Measurements from ENCODE around the gene BEX3. TPM values are rescaled to one million over a fixed set of nuclear protein-coding genes. Genes with fewer than 3 reads are reported as not detected.
A peak's percentile ranks its signal among the peaks of the same experiment; 100 is the strongest.
"Not testable (repeated sequence)": the region's sequence is repeated elsewhere in the genome, so short reads cannot be mapped to it uniquely, and the experiment has no call there.

The BEX3 gene
- total and polyA plus RNA-seq, 2 experiments from 2014 or later, result 1,502 to 2,284 TPM

DNA sequence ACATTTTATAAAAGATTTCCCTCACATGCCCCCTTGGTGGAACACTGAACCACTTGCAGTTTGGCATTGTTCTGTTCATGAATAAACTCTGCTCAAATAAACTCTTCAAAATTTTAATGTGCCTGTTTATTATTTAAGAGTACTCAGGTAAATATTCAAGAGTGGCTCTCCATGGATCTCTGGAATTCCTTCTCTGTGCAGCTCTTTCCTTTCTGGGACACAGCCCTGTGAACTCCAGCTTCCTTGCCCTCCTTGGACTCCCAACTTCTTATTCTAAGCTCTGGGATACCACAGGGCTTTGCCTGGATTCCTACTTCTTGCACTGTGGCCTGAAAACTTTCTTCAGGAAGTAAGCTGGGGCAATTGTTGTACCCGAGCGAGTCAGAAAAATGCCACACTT lies 8.3 kb downstream of the BEX3 start:
- Histone ChIP-seq H3K4me1 (ENCODE audit: low read depth) (peaks cover 2% of the 10 kb centered on the region), H3K4me3 (no peak overlapping the region), H3K27ac (no peak overlapping the region), H3K9me3 (ENCODE audit: low read depth) (no peaks in the 10 kb centered on the region), H3K36me3 (no peaks in the 10 kb centered on the region), H3K27me3 (no peaks in the 10 kb centered on the region)
- DNase-seq (ENCODE audit: low read depth in 1 of 2, low spot score in 1 of 2), result no peak
- TF ChIP-seq, protein P1, sequence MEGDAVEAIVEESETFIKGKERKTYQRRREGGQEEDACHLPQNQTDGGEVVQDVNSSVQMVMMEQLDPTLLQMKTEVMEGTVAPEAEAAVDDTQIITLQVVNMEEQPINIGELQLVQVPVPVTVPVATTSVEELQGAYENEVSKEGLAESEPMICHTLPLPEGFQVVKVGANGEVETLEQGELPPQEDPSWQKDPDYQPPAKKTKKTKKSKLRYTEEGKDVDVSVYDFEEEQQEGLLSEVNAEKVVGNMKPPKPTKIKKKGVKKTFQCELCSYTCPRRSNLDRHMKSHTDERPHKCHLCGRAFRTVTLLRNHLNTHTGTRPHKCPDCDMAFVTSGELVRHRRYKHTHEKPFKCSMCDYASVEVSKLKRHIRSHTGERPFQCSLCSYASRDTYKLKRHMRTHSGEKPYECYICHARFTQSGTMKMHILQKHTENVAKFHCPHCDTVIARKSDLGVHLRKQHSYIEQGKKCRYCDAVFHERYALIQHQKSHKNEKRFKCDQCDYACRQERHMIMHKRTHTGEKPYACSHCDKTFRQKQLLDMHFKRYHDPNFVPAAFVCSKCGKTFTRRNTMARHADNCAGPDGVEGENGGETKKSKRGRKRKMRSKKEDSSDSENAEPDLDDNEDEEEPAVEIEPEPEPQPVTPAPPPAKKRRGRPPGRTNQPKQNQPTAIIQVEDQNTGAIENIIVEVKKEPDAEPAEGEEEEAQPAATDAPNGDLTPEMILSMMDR (IDR thresholded peaks at IDR 0.05; ENCODE audit: low read depth, low read length), result no peak

DNA sequence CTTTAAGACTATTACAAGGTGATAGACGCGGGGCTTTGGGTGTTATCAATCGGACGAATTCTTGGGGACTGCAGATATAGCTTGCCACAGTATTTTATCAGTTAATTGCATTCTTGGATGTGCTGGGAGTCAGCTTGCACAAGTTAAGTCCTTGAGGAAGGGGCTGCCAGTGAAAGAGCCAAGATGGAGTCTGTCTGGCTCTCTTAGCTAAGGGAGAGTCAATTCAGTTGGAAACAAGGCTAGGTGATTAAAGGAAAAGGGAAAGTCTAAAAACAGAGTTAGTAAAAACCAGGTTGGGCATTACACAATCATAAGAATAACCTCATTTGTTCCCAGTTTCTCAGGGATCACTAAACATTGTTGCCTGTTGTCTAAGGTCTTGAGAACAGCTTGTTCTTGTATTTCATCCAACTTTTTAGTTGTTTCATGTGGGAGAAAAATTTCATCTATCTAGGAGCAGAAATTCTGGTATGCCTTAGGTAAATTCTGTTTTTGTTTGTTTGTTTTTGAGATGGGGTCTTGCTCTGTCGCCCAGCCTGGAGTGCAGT lies 9.0 kb downstream of the BEX3 start:
- H3K27me3 ChIP-seq; H3K4me3 ChIP-seq; H3K4me1 ChIP-seq (ENCODE audit: low read depth); H3K36me3 ChIP-seq; H3K9me3 ChIP-seq (ENCODE audit: low read depth); H3K27ac ChIP-seq: not testable (repeated sequence)
- DNase-seq (ENCODE audit: low read depth in 1 of 2, low spot score in 1 of 2), result peak in 1 of 2 donors; percentile 59

DNA sequence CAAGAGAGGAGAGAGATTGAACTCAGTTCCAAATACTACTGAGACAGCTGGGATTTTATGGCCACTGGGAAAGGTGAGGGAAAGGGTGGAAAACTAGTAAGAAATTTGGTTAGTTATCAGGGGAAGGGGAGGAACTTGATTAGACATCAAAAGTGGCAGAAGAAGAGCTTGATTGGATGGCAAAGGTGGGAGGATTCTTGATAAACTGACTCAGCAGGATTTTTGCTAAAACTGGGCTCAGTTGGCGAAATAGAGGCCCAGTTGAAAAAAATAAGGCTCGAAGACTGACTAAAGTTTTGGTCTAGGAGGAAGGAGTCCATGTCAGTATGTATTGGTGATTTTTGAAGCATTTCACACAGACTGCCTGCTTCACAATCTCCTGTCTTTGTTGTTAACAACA lies 10.0 kb downstream of the BEX3 start:
- TF ChIP-seq, protein P1 (IDR thresholded peaks at IDR 0.05; ENCODE audit: low read depth, low read length), result no peak
- no peaks in the 10 kb centered on the region for H3K27me3 ChIP-seq
- no peaks in the 10 kb centered on the region for H3K9me3 ChIP-seq (ENCODE audit: low read depth)
- no peaks in the 10 kb centered on the region for H3K36me3 ChIP-seq
- H3K4me1 ChIP-seq (ENCODE audit: low read depth), result peaks cover 2% of the 10 kb centered on the region
- no peak overlapping the region for H3K27ac ChIP-seq
- DNase-seq (ENCODE audit: low read depth in 1 of 2, low spot score in 1 of 2), result no peak
- H3K4me3 ChIP-seq, result no peak overlapping the region

DNA sequence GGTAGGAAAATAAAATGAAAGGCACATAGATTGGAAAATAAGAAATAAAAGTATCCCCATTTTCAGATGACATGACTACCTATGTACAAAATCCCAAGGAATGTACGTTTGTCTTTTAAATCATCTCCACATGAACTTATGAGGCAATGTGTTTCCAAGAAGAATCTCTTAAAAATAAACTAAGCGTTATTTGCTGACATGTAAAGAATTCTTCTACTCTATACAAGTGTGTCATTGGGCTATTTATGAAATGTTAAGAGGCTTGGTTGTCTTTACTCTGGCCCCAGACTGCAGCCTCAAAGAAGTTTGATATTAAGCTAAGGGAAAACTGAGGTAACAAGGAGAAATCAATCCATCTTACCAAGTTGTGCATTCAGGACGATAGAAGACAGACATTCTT lies 17.1 kb downstream of the BEX3 start:
- H3K27ac ChIP-seq, result no peak overlapping the region
- H3K36me3 ChIP-seq, result no peaks in the 10 kb centered on the region
- H3K27me3 ChIP-seq, result no peaks in the 10 kb centered on the region
- no peaks in the 10 kb centered on the region for H3K9me3 ChIP-seq (ENCODE audit: low read depth)
- TF ChIP-seq, protein P1 (IDR thresholded peaks at IDR 0.05; ENCODE audit: low read depth, low read length), result no peak
- no peaks in the 10 kb centered on the region for H3K4me1 ChIP-seq (ENCODE audit: low read depth)
- DNase-seq (ENCODE audit: low read depth in 1 of 2, low spot score in 1 of 2), result no peak
- H3K4me3 ChIP-seq, result no peak overlapping the region

DNA sequence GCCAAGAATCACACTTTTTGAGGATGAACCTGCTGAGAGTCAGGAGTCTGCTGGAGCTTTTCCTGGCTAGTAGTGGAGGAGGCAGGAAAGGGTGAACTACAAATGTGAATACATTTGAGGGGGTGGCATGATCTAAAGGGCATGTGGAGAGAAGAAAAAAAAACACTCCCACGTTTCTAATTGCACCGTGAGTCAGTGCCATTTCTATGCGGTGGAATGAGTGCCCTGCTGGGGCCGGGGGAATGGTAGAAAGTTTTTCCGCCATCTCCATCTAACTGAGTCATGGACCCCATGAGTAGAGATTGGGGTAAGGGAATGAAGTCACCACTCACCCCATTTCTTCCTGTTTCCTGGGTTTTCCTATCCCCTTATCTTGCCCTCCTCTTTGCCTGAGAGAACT lies 19.8 kb downstream of the BEX3 start:
- no peak overlapping the region for H3K4me3 ChIP-seq
- DNase-seq (ENCODE audit: low read depth in 1 of 2, low spot score in 1 of 2), result peak in 1 of 2 donors; percentile 21
- TF ChIP-seq, protein P1 (IDR thresholded peaks at IDR 0.05; ENCODE audit: low read depth, low read length), result no peak
- no peaks in the 10 kb centered on the region for H3K4me1 ChIP-seq (ENCODE audit: low read depth)
- no peak overlapping the region for H3K27ac ChIP-seq
- H3K27me3 ChIP-seq, result peaks cover 9% of the 10 kb centered on the region
- H3K9me3 ChIP-seq (ENCODE audit: low read depth), result no peaks in the 10 kb centered on the region
- H3K36me3 ChIP-seq, result no peaks in the 10 kb centered on the region

DNA sequence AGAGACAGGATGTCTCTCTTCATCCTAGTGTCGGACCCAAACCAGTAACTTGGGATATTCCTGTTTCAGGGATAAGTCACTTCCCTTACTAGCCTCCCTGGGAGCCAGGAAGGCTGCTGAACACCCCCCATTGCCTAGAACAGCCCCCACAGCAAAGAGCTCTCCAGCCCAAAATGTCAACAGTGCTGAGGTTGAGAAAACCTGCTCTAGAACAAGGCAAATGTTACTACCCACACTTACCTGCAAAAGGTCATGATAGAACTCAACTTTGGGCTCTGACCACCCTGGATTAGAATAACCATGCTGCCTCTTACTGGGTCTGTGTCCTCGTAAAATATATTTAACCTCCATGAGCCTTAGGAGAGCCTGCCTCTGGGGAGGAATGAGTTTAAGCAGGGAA lies 20.3 kb downstream of the BEX3 start:
- Histone ChIP-seq H3K9me3 (ENCODE audit: low read depth) (no peaks in the 10 kb centered on the region), H3K27ac (no peak overlapping the region), H3K36me3 (no peaks in the 10 kb centered on the region), H3K4me3 (no peak overlapping the region), H3K4me1 (ENCODE audit: low read depth) (no peaks in the 10 kb centered on the region), H3K27me3 (peaks cover 14% of the 10 kb centered on the region)
- no peak for DNase-seq (ENCODE audit: low read depth in 1 of 2, low spot score in 1 of 2)
- TF ChIP-seq, protein P1 (IDR thresholded peaks at IDR 0.05; ENCODE audit: low read depth, low read length), result no peak
